Measurements from ENCODE around the gene RPLP1. TPM values are rescaled to one million over a fixed set of nuclear protein-coding genes. Genes with fewer than 3 reads are reported as not detected.
A peak's percentile ranks its signal among the peaks of the same experiment; 100 is the strongest.

Gene RPLP1
- total and polyA plus RNA-seq, 3 experiments from 2014 or later = 2,084 to 2,332 (median 2,216) TPM

GRCh38 chr15:69491038-69491505 lies 38.5 kb downstream of the RPLP1 start:
- H3K4me3 ChIP-seq (ENCODE audit: low read length) = no peak overlapping the region
- H3K27me3 ChIP-seq (ENCODE audit: insufficient read depth, low read length, poor library complexity, severe bottlenecking) = no peaks in the 10 kb centered on the region
- H3K4me3 Mint-ChIP-seq = no peak overlapping the region
- no peaks in the 10 kb centered on the region for H3K9me3 ChIP-seq (ENCODE audit: low read length)
- H3K27ac ChIP-seq (ENCODE audit: low read depth, low read length) = no peak overlapping the region
- ChIA-PET CTCF (interaction anchor here (1.0 kb wide), 1 partner anchor 12 kb away, joined by 3 read pairs; no protein-coding TSS in a partner anchor), POLR2A (no interaction called here)
- peaks cover 5 to 6% of the 10 kb centered on the region in 2 donors for H3K27me3 Mint-ChIP-seq
- H3K36me3 Mint-ChIP-seq = peaks cover 0 to 8% (median 3%) of the 10 kb centered on the region in 3 donors
- H3K9me3 Mint-ChIP-seq = peaks cover 0 to 3% (median 0%) of the 10 kb centered on the region in 5 donors
- no peaks in the 10 kb centered on the region for H3K4me1 Mint-ChIP-seq
- H3K4me1 ChIP-seq (ENCODE audit: insufficient read depth, low read length) = no peaks in the 10 kb centered on the region
- H3K27ac Mint-ChIP-seq = no peak overlapping the region
- no peaks in the 10 kb centered on the region for H3K36me3 ChIP-seq (ENCODE audit: insufficient read depth, low read length)
- DNase-seq = no peak

- H3K27ac Mint-ChIP-seq = no peak overlapping the region
- DNase-seq = no peak
- Histone ChIP-seq H3K36me3 (ENCODE audit: insufficient read depth, low read length) (no peaks in the 10 kb centered on the region), H3K27ac (ENCODE audit: low read depth, low read length) (no peak overlapping the region), H3K27me3 (ENCODE audit: insufficient read depth, low read length, poor library complexity, severe bottlenecking) (no peaks in the 10 kb centered on the region), H3K4me1 (ENCODE audit: insufficient read depth, low read length) (no peaks in the 10 kb centered on the region), H3K4me3 (ENCODE audit: low read length) (no peak overlapping the region), H3K9me3 (ENCODE audit: low read length) (no peaks in the 10 kb centered on the region)
- H3K4me3 Mint-ChIP-seq = no peak overlapping the region
- POLR2A ChIA-PET = no interaction called here
- H3K9me3 Mint-ChIP-seq = peaks cover 0 to 3% (median 0%) of the 10 kb centered on the region in 5 donors
- peaks cover 0 to 3% (median 3%) of the 10 kb centered on the region in 3 donors for H3K4me1 Mint-ChIP-seq
- CTCF ChIA-PET = interaction anchor here (1.2 kb wide), 1 partner anchor 17 kb away, joined by 5 read pairs; no protein-coding TSS in a partner anchor
- H3K36me3 Mint-ChIP-seq = peaks cover 0 to 8% (median 3%) of the 10 kb centered on the region in 3 donors
- peaks cover 6 to 12% of the 10 kb centered on the region in 2 donors for H3K27me3 Mint-ChIP-seq
Observed at GRCh38 chr15:69493406-69493805, 40.8 kb downstream of the RPLP1 start.

DNA sequence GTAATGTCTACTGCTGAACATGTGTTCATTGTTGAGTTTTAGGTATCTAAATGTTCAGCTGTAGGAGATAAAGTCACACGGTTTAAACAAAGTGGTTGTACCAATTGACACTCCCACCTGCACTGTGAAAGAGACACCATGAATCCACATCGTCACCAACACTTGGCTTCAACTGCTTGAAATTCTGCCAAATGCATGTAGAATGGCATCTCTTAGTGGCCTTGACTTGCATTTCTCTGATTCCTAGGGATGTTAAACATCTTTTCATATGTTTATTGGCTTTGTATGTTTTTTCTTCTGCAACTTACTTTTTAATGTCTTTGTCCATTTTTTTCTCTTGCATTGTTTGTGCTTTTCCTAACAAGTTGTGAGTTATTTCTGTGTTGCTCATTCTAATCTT lies 43.4 kb downstream of the RPLP1 start:
- H3K4me1 Mint-ChIP-seq = peaks cover 0 to 4% (median 3%) of the 10 kb centered on the region in 3 donors
- H3K27ac Mint-ChIP-seq = no peak overlapping the region
- POLR2A ChIA-PET = no interaction called here
- H3K4me3 Mint-ChIP-seq = no peak overlapping the region
- peaks cover 0 to 3% (median 0%) of the 10 kb centered on the region in 5 donors for H3K9me3 Mint-ChIP-seq
- H3K27me3 Mint-ChIP-seq = peaks cover 5 to 12% of the 10 kb centered on the region in 2 donors
- peaks cover 0 to 8% (median 0%) of the 10 kb centered on the region in 3 donors for H3K36me3 Mint-ChIP-seq
- Histone ChIP-seq H3K4me3 (ENCODE audit: low read length) (no peak overlapping the region), H3K4me1 (ENCODE audit: insufficient read depth, low read length) (no peaks in the 10 kb centered on the region), H3K36me3 (ENCODE audit: insufficient read depth, low read length) (no peaks in the 10 kb centered on the region), H3K9me3 (ENCODE audit: low read length) (no peaks in the 10 kb centered on the region), H3K27ac (ENCODE audit: low read depth, low read length) (no peak overlapping the region), H3K27me3 (ENCODE audit: insufficient read depth, low read length, poor library complexity, severe bottlenecking) (no peaks in the 10 kb centered on the region)
- no peak for DNase-seq
- CTCF ChIA-PET = no interaction called here

- no peak for DNase-seq
- Mint-ChIP-seq H3K9me3 (peaks cover 0 to 2% (median 0%) of the 10 kb centered on the region in 5 donors), H3K4me3 (no peak overlapping the region), H3K4me1 (peaks cover 0 to 4% (median 3%) of the 10 kb centered on the region in 3 donors), H3K27ac (no peak overlapping the region), H3K36me3 (no peaks in the 10 kb centered on the region), H3K27me3 (peaks cover 0 to 12% of the 10 kb centered on the region in 2 donors)
- H3K27me3 ChIP-seq (ENCODE audit: insufficient read depth, low read length, poor library complexity, severe bottlenecking) = no peaks in the 10 kb centered on the region
- POLR2A ChIA-PET = no interaction called here
- H3K4me1 ChIP-seq (ENCODE audit: insufficient read depth, low read length) = no peaks in the 10 kb centered on the region
- no peaks in the 10 kb centered on the region for H3K36me3 ChIP-seq (ENCODE audit: insufficient read depth, low read length)
- no peak overlapping the region for H3K27ac ChIP-seq (ENCODE audit: low read depth, low read length)
- CTCF ChIA-PET = no interaction called here
- no peak overlapping the region for H3K4me3 ChIP-seq (ENCODE audit: low read length)
- H3K9me3 ChIP-seq (ENCODE audit: low read length) = no peaks in the 10 kb centered on the region
Observed at GRCh38 chr15:69497076-69497475, 44.5 kb downstream of the RPLP1 start.

DNA sequence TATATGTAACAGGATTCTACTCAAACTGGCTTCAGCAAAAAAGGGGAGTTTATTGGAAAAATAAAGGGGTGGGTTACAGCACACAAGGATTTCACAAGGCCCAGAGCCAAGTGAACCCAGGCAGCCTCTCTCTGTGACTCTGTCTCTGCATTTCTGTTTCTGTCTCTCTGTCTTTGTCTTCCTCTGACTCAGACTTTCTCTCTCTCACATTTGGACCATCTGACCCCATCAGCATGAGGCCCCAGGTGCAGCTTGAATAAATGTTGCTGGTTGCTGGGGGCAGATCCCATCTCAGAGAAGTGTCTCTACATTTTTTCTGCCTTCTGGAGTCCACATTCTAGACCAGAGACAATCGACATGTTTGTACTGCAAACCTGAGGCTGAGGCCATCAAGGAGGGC lies 45.0 kb downstream of the RPLP1 start:
- no peaks in the 10 kb centered on the region for H3K36me3 Mint-ChIP-seq
- H3K36me3 ChIP-seq (ENCODE audit: insufficient read depth, low read length) = no peaks in the 10 kb centered on the region
- H3K4me3 ChIP-seq (ENCODE audit: low read length) = no peak overlapping the region
- no peaks in the 10 kb centered on the region for H3K9me3 ChIP-seq (ENCODE audit: low read length)
- POLR2A ChIA-PET = no interaction called here
- no peaks in the 10 kb centered on the region for H3K27me3 ChIP-seq (ENCODE audit: insufficient read depth, low read length, poor library complexity, severe bottlenecking)
- no peaks in the 10 kb centered on the region for H3K4me1 ChIP-seq (ENCODE audit: insufficient read depth, low read length)
- peaks cover 0 to under 1% (median 0%) of the 10 kb centered on the region in 5 donors for H3K9me3 Mint-ChIP-seq
- CTCF ChIA-PET = no interaction called here
- H3K27me3 Mint-ChIP-seq = peaks cover 0 to 12% of the 10 kb centered on the region in 2 donors
- H3K4me1 Mint-ChIP-seq = peaks cover 0 to 4% (median 3%) of the 10 kb centered on the region in 3 donors
- no peak overlapping the region for H3K27ac ChIP-seq (ENCODE audit: low read depth, low read length)
- peak overlapping the region in 1 of 8 donors; percentile 18 for H3K27ac Mint-ChIP-seq
- DNase-seq = no peak
- no peak overlapping the region for H3K4me3 Mint-ChIP-seq

DNA sequence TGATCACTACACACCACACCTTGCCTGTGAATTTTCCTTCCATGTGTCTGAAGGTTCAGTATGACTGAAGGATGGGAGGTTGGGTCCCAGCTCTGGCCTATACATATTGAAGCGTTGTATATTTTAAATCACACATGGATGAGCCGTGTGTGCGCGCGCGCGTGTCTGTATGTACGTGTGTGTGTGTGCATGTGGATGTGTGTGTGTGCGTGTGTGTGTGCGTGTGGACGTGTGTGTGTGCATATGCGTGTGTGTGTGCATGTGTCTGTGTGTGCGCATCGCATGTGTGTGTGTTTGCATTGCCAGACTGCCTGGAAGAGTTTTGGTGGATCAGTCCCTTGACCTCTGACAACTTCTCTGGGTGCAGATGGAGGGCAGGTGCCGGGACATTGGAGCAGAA lies 45.7 kb downstream of the RPLP1 start:
- ChIA-PET CTCF (no interaction called here), POLR2A (no interaction called here)

GRCh38 chr15:69498987-69499386 lies 46.4 kb downstream of the RPLP1 start:
- Histone ChIP-seq H3K4me3 (ENCODE audit: low read length) (no peak overlapping the region), H3K27ac (ENCODE audit: low read depth, low read length) (no peak overlapping the region), H3K27me3 (ENCODE audit: insufficient read depth, low read length, poor library complexity, severe bottlenecking) (no peaks in the 10 kb centered on the region), H3K4me1 (ENCODE audit: insufficient read depth, low read length) (no peaks in the 10 kb centered on the region), H3K36me3 (ENCODE audit: insufficient read depth, low read length) (no peaks in the 10 kb centered on the region), H3K9me3 (ENCODE audit: low read length) (no peaks in the 10 kb centered on the region)
- Mint-ChIP-seq H3K36me3 (no peaks in the 10 kb centered on the region), H3K27me3 (peaks cover 0 to 14% of the 10 kb centered on the region in 2 donors), H3K4me3 (peak overlapping the region in 1 of 7 donors; percentile 27), H3K27ac (peak overlapping the region in 1 of 8 donors; percentile 24), H3K9me3 (no peaks in the 10 kb centered on the region), H3K4me1 (peaks cover 0 to 4% (median 3%) of the 10 kb centered on the region in 3 donors)
- CTCF ChIA-PET = no interaction called here
- no peak for DNase-seq
- POLR2A ChIA-PET = no interaction called here

More for the DNA sequence above, 45.7 kb downstream of the RPLP1 start:
- H3K4me1 ChIP-seq (ENCODE audit: insufficient read depth, low read length) = no peaks in the 10 kb centered on the region
- Mint-ChIP-seq H3K4me1 (peaks cover 0 to 4% (median 3%) of the 10 kb centered on the region in 3 donors), H3K27me3 (peaks cover 0 to 14% of the 10 kb centered on the region in 2 donors), H3K9me3 (no peaks in the 10 kb centered on the region), H3K36me3 (no peaks in the 10 kb centered on the region), H3K27ac (no peak overlapping the region), H3K4me3 (peak overlapping the region in 1 of 7 donors; percentile 27)
- no peaks in the 10 kb centered on the region for H3K9me3 ChIP-seq (ENCODE audit: low read length)
- no peak overlapping the region for H3K4me3 ChIP-seq (ENCODE audit: low read length)
- H3K27ac ChIP-seq (ENCODE audit: low read depth, low read length) = no peak overlapping the region
- no peak for DNase-seq
- H3K27me3 ChIP-seq (ENCODE audit: insufficient read depth, low read length, poor library complexity, severe bottlenecking) = no peaks in the 10 kb centered on the region
- no peaks in the 10 kb centered on the region for H3K36me3 ChIP-seq (ENCODE audit: insufficient read depth, low read length)

GRCh38 chr15:69499521-69500211 lies 47.0 kb downstream of the RPLP1 start:
- no peak overlapping the region for H3K27ac Mint-ChIP-seq
- Histone ChIP-seq H3K27me3 (ENCODE audit: insufficient read depth, low read length, poor library complexity, severe bottlenecking) (no peaks in the 10 kb centered on the region), H3K27ac (ENCODE audit: low read depth, low read length) (no peak overlapping the region), H3K4me3 (ENCODE audit: low read length) (no peak overlapping the region), H3K36me3 (ENCODE audit: insufficient read depth, low read length) (no peaks in the 10 kb centered on the region), H3K9me3 (ENCODE audit: low read length) (no peaks in the 10 kb centered on the region), H3K4me1 (ENCODE audit: insufficient read depth, low read length) (no peaks in the 10 kb centered on the region)
- ChIA-PET CTCF (no interaction called here), POLR2A (no interaction called here)
- DNase-seq = peak in 1 of 5 donors; percentile 7
- H3K4me1 Mint-ChIP-seq = peaks cover 0 to 4% (median 3%) of the 10 kb centered on the region in 3 donors
- H3K4me3 Mint-ChIP-seq = peak overlapping the region in 2 of 7 donors; percentile 48 to 53
- H3K27me3 Mint-ChIP-seq = peaks cover 3 to 14% of the 10 kb centered on the region in 2 donors
- H3K9me3 Mint-ChIP-seq = no peaks in the 10 kb centered on the region
- H3K36me3 Mint-ChIP-seq = no peaks in the 10 kb centered on the region

Measured in CD8-positive, alpha-beta memory T cell (primary cell).